Duodenal mucosa (tissue), 2 donors: ENCODE data around the gene IRF4.

ENCODE experiments used
- H3K27ac ChIP-seq: one replicate; pipeline ENCODE4 v1.7.0; 2013; ENCODE audit warnings: low read depth, low read length
- H3K27me3 ChIP-seq, 2 donors: one replicate each; pipeline ENCODE4 v1.7.0; 2013; ENCODE audit warnings: low read length in 2 of 2, control low read depth in 1 of 2; ENCODE audit not compliant: insufficient read depth in 2 of 2, control insufficient read depth in 1 of 2
- H3K36me3 ChIP-seq, 2 donors: one replicate each; pipeline ENCODE4 v1.7.0; 2013; ENCODE audit warnings: low read length in 2 of 2, control low read depth in 1 of 2; ENCODE audit not compliant: insufficient read depth in 2 of 2, control insufficient read depth in 1 of 2
- H3K4me1 ChIP-seq, 2 donors: one replicate each; pipeline ENCODE4 v1.7.0; 2013; ENCODE audit warnings: low read length in 2 of 2, control low read depth in 1 of 2; ENCODE audit not compliant: insufficient read depth in 2 of 2, control insufficient read depth in 1 of 2
- H3K4me3 ChIP-seq, 2 donors: one replicate each; pipeline ENCODE4 v1.7.0; 2013; ENCODE audit warnings: low read length in 2 of 2, low read depth in 1 of 2
- H3K9ac ChIP-seq, 2 donors: one replicate each; pipeline ENCODE4 v1.7.0; 2013; ENCODE audit warnings: low read length in 2 of 2, low read depth in 1 of 2
- H3K9me3 ChIP-seq, 2 donors: one replicate each; pipeline ENCODE4 v1.7.0; 2013; ENCODE audit warnings: low read length in 2 of 2, control low read depth in 1 of 2; ENCODE audit not compliant: control insufficient read depth in 1 of 2

IRF4 gene

DNA sequence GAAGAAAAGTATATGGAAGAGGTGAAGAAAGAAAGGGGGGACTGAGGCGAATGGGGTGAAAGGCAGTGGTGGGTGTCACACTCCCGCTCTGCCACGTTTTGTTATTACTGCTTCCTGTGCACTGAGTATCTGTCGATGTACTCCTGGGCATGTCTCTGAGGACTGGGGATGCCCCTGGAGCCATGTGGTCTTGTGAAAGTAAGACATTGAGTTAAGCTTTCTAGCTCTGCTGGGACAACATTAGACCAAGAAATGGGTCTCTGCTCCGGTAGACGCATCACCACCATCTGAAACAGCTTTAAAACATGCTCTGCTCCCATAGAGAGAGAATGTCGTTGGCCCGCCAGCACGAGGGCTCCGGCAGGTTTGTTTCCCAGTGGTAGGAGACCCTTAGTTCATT is 40.0 kb downstream of the IRF4 start:
- no peaks in the 10 kb centered on the region for H3K36me3 ChIP-seq
- H3K4me1 ChIP-seq, result no peaks in the 10 kb centered on the region
- H3K27ac ChIP-seq, result no peak overlapping the region
- no peaks in the 10 kb centered on the region for H3K27me3 ChIP-seq
- no peaks in the 10 kb centered on the region for H3K9me3 ChIP-seq
- no peak overlapping the region for H3K9ac ChIP-seq
- H3K4me3 ChIP-seq, result no peak overlapping the region

GRCh38 chr6:431986-432385 is 40.4 kb downstream of the IRF4 start:
- no peaks in the 10 kb centered on the region for H3K36me3 ChIP-seq
- no peak overlapping the region for H3K9ac ChIP-seq
- no peaks in the 10 kb centered on the region for H3K9me3 ChIP-seq
- H3K4me1 ChIP-seq, result no peaks in the 10 kb centered on the region
- H3K4me3 ChIP-seq, result no peak overlapping the region
- H3K27ac ChIP-seq, result no peak overlapping the region
- H3K27me3 ChIP-seq, result no peaks in the 10 kb centered on the region

DNA sequence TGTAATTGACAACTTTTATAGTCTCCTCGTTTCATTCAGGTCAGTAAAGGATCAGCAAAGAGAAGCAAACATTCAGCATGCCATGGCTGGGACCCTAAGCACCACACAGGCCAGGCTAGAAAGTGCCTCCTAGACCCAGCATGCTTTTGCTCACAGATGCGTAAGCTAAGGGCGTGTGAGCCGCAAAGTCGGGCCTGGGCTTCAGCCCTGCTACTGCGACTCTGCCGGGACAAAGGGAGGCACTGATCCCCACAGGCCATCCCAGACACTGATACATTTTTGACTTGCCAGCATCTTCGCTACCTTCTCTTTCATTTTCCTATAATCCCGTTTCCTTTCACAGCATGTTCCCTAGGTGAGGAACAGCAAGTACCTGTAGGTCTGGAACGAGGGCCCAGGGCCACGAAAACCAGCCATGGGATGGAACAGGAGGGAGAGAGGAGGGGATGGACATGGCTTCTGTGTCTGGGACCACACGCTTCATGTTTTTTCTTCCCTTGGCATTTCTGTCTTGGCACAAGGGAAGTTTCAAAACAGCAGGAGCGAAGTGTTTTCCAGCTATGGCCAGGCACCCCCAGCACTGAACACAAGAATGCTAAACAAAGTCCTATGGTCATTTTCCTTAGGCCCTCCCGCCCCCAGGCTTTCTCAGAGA is 42.6 kb downstream of the IRF4 start:
- no peaks in the 10 kb centered on the region for H3K9me3 ChIP-seq
- no peaks in the 10 kb centered on the region for H3K4me1 ChIP-seq
- no peaks in the 10 kb centered on the region for H3K27me3 ChIP-seq
- no peak overlapping the region for H3K27ac ChIP-seq
- H3K4me3 ChIP-seq, result no peak overlapping the region
- no peak overlapping the region for H3K9ac ChIP-seq
- no peaks in the 10 kb centered on the region for H3K36me3 ChIP-seq

DNA sequence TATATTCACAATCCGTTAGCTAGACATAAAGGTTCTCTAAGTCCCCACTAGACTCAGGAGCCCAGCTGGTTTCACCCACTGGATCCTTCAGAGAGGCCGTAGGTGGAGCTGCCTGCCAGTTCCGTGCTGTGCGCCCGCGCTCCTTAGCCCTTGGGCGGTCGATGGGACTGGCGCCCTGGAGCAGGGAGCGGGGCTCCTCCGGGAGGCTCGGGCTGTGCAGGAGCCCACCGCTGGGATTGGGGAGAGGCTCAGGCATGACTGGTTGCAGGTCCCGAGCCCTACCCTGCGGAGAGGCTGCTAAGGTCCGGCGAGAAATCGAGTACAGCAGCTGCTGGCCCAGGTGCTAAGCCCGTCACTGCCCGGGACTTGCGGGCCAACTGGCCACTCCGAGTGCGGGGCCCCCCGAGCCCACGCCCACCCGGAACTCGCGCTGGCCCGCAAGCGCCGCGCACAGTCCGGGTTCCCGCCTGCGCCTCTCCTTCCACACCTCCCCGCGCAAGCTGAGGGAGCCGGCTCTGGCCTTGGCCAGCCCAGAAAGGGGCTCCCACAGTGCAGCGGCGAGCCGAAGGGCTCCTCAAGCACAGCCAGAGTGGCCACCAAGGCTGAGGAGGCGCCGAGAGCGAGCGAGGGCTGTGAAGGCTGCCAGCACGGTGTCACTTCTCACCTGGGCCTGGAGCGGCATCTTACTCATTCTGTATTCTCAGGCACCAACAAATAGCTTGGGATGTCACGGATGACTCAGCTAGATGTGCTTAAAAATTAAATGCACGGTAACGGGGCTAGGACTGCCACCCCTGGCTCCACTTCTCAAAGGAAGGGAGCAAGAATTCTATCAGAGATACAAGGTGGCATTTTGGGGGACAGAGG is 44.1 kb downstream of the IRF4 start:
- H3K27ac ChIP-seq, result no peak overlapping the region
- H3K4me3 ChIP-seq, result no peak overlapping the region

GRCh38 chr6:436308-437036 is 44.9 kb downstream of the IRF4 start:
- no peak overlapping the region for H3K27ac ChIP-seq
- H3K27me3 ChIP-seq, result no peaks in the 10 kb centered on the region
- H3K9me3 ChIP-seq, result no peaks in the 10 kb centered on the region
- no peaks in the 10 kb centered on the region for H3K36me3 ChIP-seq
- H3K4me1 ChIP-seq, result no peaks in the 10 kb centered on the region
- no peak overlapping the region for H3K9ac ChIP-seq
- no peak overlapping the region for H3K4me3 ChIP-seq

More for the DNA sequence above, 44.1 kb downstream of the IRF4 start:
- no peak overlapping the region for H3K9ac ChIP-seq
- no peaks in the 10 kb centered on the region for H3K9me3 ChIP-seq
- H3K4me1 ChIP-seq, result no peaks in the 10 kb centered on the region
- no peaks in the 10 kb centered on the region for H3K27me3 ChIP-seq
- H3K36me3 ChIP-seq, result no peaks in the 10 kb centered on the region

GRCh38 chr6:437037-437392 is 45.5 kb downstream of the IRF4 start:
- Histone ChIP-seq H3K36me3 (no peaks in the 10 kb centered on the region), H3K27me3 (no peaks in the 10 kb centered on the region), H3K4me3 (no peak overlapping the region), H3K9me3 (no peaks in the 10 kb centered on the region), H3K9ac (no peak overlapping the region), H3K4me1 (no peaks in the 10 kb centered on the region), H3K27ac (no peak overlapping the region)

DNA sequence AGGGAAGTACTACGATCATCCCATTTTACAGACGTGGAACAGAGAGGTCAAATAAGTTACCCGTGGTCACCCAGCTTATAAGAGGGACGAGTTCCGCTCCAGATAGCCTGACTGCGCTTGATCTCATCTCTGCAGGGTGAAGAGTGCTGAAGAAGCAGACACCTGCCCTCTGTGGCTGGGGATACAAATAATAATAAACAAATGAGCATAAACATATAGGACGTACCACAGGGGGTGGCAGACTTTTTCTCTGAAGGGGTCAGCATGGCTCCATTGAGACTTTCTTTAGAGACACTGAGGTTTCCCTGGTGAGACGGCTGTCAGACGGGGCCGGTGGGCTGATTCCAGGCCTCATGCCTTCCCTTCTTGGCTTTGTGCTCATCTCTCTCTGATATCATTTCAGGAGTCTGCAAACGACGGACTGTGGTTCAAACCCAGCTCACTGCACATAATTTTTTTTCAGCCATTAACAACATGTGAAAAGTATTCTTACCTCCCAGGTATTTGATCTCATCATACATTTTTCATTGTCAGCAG is 47.1 kb downstream of the IRF4 start:
- no peaks in the 10 kb centered on the region for H3K27me3 ChIP-seq
- H3K27ac ChIP-seq, result no peak overlapping the region
- no peak overlapping the region for H3K4me3 ChIP-seq
- no peak overlapping the region for H3K9ac ChIP-seq
- H3K4me1 ChIP-seq, result no peaks in the 10 kb centered on the region
- no peaks in the 10 kb centered on the region for H3K9me3 ChIP-seq
- H3K36me3 ChIP-seq, result no peaks in the 10 kb centered on the region

GRCh38 chr6:439641-440167 is 48.2 kb downstream of the IRF4 start:
- no peak overlapping the region for H3K27ac ChIP-seq
- no peaks in the 10 kb centered on the region for H3K9me3 ChIP-seq
- no peak overlapping the region for H3K4me3 ChIP-seq
- no peaks in the 10 kb centered on the region for H3K36me3 ChIP-seq
- no peak overlapping the region for H3K9ac ChIP-seq
- no peaks in the 10 kb centered on the region for H3K27me3 ChIP-seq
- no peaks in the 10 kb centered on the region for H3K4me1 ChIP-seq

- Histone ChIP-seq H3K4me1 (no peaks in the 10 kb centered on the region), H3K27me3 (no peaks in the 10 kb centered on the region), H3K9ac (no peak overlapping the region), H3K27ac (no peak overlapping the region), H3K4me3 (no peak overlapping the region), H3K9me3 (no peaks in the 10 kb centered on the region), H3K36me3 (no peaks in the 10 kb centered on the region)
Measured at GRCh38 chr6:441126-441920, 49.8 kb downstream of the IRF4 start.
